ENCODE data around the gene GPN2. TPM values are rescaled to one million over a fixed set of nuclear protein-coding genes. Genes with fewer than 3 reads are reported as not detected.

Gene GPN2
- total and polyA plus RNA-seq, 9 of the 15 experiments (the other 6 are each of a cell fraction or from before 2014, with no cell fraction given): 9.9 to 58.8 (median 20.4) TPM

DNA sequence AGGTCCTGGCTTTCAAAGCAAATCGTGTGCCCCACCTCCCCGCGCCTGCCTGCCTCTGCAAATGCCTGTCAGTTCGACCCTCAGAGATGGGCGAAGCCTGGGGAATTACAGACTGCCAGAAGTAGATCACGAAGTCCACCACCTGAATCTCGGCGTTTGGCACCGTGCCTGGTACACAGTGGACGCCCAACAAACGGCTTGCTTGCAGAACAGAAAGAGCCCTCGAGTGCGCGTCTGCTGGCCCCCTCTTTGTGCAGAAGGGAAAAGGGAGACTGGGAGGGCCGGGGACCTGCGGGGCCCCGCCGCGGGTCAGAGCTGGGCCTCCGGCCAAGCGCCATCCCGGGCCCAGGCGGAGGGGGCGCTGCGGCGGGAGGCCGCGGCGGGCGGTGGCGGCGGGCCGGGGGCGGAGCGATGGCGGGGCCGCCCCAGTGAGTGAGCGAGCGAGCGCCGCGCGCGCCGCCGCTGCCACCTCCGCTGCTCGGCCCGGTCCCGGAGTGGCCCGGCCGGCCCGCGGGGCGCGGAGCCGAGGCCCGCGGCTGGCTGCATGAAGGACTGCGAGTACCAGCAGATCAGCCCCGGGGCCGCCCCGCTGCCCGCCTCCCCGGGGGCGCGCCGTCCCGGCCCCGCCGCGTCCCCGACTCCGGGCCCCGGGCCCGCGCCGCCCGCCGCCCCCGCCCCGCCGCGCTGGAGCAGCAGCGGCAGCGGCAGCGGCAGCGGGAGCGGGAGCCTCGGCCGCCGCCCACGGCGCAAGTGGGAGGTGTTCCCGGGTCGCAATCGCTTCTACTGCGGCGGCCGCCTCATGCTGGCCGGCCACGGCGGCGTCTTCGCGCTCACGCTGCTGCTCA lies 63.6 kb downstream of the GPN2 start, which contains the start of gene ZDHHC18 (continued):
- TF ChIP-seq FOXJ2 (tag; IDR thresholded peaks at IDR 0.05) (no peak), JUND (IDR thresholded peaks at IDR 0.05; ENCODE audit: borderline replicate concordance, low read depth, low read length) (no peak), JUND (tag; IDR thresholded peaks at IDR 0.05; ENCODE audit: borderline replicate concordance, low read depth, low read length) (peak; percentile 20; the same call in 1 of the 3 replicates), SRF (CRISPR knock-in tag; IDR thresholded peaks at IDR 0.05) (no peak), POLR2G (IDR thresholded peaks at IDR 0.05; ENCODE audit: low read depth, low read length) (peak; percentile 83), ZBTB7A (IDR thresholded peaks at IDR 0.05; ENCODE audit: borderline replicate concordance, control insufficient read depth, low read depth, low read length) (peak; percentile 77; the same call in 1 of the 2 replicates), ETS2 (tag; IDR thresholded peaks at IDR 0.05; ENCODE audit: borderline replicate concordance, poor library complexity, severe bottlenecking) (no peak), SMARCB1 (IDR thresholded peaks at IDR 0.05; ENCODE audit: insufficient read length, low read depth) (no peak), WHSC1 (IDR thresholded peaks at IDR 0.05; ENCODE audit: low read length) (no peak), SMAD3 (CRISPR knock-in tag; conservative IDR thresholded peaks at IDR 0.05) (no peak), HEY1 (CRISPR knock-in tag; IDR thresholded peaks at IDR 0.05; ENCODE audit: borderline replicate concordance) (no peak), SIX5 (IDR thresholded peaks at IDR 0.05; ENCODE audit: borderline replicate concordance in 1 of 2, insufficient read depth in 1 of 2, low read depth in 1 of 2, low read length in 2 of 2) (no peak), TBP (optimal IDR thresholded peaks at IDR 0.05; ENCODE audit: low read depth, low read length) (peak; percentile 24), BRD9 (IDR thresholded peaks at IDR 0.05; ENCODE audit: low read depth, partially characterized antibody) (no peak)
- TF ChIP-seq, protein P1, sequence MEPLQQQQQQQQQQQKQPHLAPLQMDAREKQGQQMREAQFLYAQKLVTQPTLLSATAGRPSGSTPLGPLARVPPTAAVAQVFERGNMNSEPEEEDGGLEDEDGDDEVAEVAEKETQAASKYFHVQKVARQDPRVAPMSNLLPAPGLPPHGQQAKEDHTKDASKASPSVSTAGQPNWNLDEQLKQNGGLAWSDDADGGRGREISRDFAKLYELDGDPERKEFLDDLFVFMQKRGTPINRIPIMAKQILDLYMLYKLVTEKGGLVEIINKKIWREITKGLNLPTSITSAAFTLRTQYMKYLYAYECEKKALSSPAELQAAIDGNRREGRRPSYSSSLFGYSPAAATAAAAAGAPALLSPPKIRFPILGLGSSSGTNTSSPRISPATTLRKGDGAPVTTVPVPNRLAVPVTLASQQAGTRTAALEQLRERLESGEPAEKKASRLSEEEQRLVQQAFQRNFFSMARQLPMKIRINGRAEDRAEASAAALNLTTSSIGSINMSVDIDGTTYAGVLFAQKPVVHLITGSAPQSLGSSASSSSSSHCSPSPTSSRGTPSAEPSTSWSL (CRISPR knock-in tag; IDR thresholded peaks at IDR 0.05; ENCODE audit: borderline replicate concordance): no peak
- TF ChIP-seq, protein P2, sequence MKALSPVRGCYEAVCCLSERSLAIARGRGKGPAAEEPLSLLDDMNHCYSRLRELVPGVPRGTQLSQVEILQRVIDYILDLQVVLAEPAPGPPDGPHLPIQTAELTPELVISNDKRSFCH (CRISPR knock-in tag; IDR thresholded peaks at IDR 0.05): no peak
- TF ChIP-seq, protein P2 (tag; IDR thresholded peaks at IDR 0.05): peak; percentile 66; the same call in 1 of the 2 replicates
- TF ChIP-seq, protein P3, sequence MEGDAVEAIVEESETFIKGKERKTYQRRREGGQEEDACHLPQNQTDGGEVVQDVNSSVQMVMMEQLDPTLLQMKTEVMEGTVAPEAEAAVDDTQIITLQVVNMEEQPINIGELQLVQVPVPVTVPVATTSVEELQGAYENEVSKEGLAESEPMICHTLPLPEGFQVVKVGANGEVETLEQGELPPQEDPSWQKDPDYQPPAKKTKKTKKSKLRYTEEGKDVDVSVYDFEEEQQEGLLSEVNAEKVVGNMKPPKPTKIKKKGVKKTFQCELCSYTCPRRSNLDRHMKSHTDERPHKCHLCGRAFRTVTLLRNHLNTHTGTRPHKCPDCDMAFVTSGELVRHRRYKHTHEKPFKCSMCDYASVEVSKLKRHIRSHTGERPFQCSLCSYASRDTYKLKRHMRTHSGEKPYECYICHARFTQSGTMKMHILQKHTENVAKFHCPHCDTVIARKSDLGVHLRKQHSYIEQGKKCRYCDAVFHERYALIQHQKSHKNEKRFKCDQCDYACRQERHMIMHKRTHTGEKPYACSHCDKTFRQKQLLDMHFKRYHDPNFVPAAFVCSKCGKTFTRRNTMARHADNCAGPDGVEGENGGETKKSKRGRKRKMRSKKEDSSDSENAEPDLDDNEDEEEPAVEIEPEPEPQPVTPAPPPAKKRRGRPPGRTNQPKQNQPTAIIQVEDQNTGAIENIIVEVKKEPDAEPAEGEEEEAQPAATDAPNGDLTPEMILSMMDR (IDR thresholded peaks at IDR 0.05 in 2 of 3, conservative IDR thresholded peaks at IDR 0.05 in 1 of 3; ENCODE audit: insufficient read depth in 2 of 3, low read depth in 1 of 3, low read length in 3 of 3): peak; percentile 56 to 74 (median 64)

All from K562 (cell line).